MM.1S (cell line): Measurements from ENCODE around the gene GPC3.

Experiments used
- CTCF ChIP-seq: fragments of 300-600 bp; sonication (generic); IDR thresholded peaks from 2 replicates; pipeline ENCODE4 v1.5.1; 2016; ENCODE audit warnings: antibody characterized with exemption, low read length, mixed read lengths
- EZH2 ChIP-seq: fragments of 300-600 bp; sonication (generic); optimal IDR thresholded peaks from 2 replicates; pipeline ENCODE3; 2017; ENCODE audit warnings: low read depth, mild to moderate bottlenecking, antibody characterized with exemption, low read length, mixed read lengths
- EZH2phosphoT487 ChIP-seq: fragments of 300-600 bp; sonication (generic); IDR thresholded peaks from 2 replicates; pipeline ENCODE4 v1.6.1; 2018; ENCODE audit warnings: antibody characterized with exemption, low read length

- TF ChIP-seq CTCF (no peak), EZH2phosphoT487 (no peak), EZH2 (no peak)
These were observed 345.7 kb downstream of the GPC3 start for GRCh38 chrX:133639726-133640125.
